Peyer's patch (tissue), 4 donors: Measurements from ENCODE around the gene PHGDH. TPM values are rescaled to one million over a fixed set of nuclear protein-coding genes. Genes with fewer than 3 reads are reported as not detected.
"Not testable (repeated sequence)": the region's sequence is repeated elsewhere in the genome, so short reads cannot be mapped to it uniquely, and the experiment has no call there.

Source experiments
- DNase-seq, 3 donors: peaks; one replicate each; pipeline ENCODE4 v3.0.0-alpha.2; 2017 to 2019
- H3K27ac ChIP-seq, 4 donors: fragments of 200-600 bp; sonication (generic); one replicate each; pipeline ENCODE4 v1.5.1; 2016 to 2019
- H3K27me3 ChIP-seq, 2 donors: fragments of 200-600 bp; sonication (generic); one replicate each; pipeline ENCODE4 v1.5.1; 2019
- H3K36me3 ChIP-seq, 3 donors: fragments of 200-600 bp; sonication (generic); one replicate each; pipeline ENCODE4 v1.5.1; 2016 to 2019
- H3K4me1 ChIP-seq, 4 donors: fragments of 200-600 bp; sonication (generic); one replicate each; pipeline ENCODE4 v1.5.1; 2016 to 2019
- H3K4me3 ChIP-seq, 4 donors: fragments of 200-600 bp; sonication (generic); 1 replicate in 3 of 4; 2 replicates in 1 of 4; pipeline ENCODE4 v1.5.1; 2016 to 2019; ENCODE audit warnings: mild to moderate bottlenecking in 1 of 4
- H3K9me3 ChIP-seq, 4 donors: fragments of 200-600 bp; sonication (generic); one replicate each; pipeline ENCODE4 v1.5.1; 2016 to 2019; ENCODE audit warnings: mild to moderate bottlenecking in 1 of 4
- CTCF ChIP-seq, 6 experiments: fragments of 450-650 bp in 4 of 6; fragments of 200-600 bp in 2 of 6; sonication (generic) in 1 of 6; IDR thresholded peaks; one replicate each; pipeline ENCODE4 v1.5.1; 2017 to 2019; ENCODE audit warnings: antibody characterized with exemption in 6 of 6, mild to moderate bottlenecking in 3 of 6, moderate library complexity in 1 of 6
- POLR2A ChIP-seq, 2 donors: fragments of 450-650 bp; IDR thresholded peaks; one replicate each; pipeline ENCODE4 v1.5.1; 2017; ENCODE audit warnings: antibody characterized with exemption in 2 of 2, mild to moderate bottlenecking in 2 of 2, moderate library complexity in 2 of 2
- total RNA-seq, 4 donors: library from RNA; depleted of rRNA; stranded (reverse); fragments of >200 nt; gene quantifications; one replicate each; pipeline ENCODE4 v1.1.0, GENCODE V29; 2016

Gene PHGDH
- total RNA-seq, 4 donors from 2014 or later = 2.8 to 19.0 (median 4.3) TPM

GRCh38 chr1:119701659-119702058 is 10.1 kb upstream of the PHGDH start:
- no peak overlapping the region for H3K27ac ChIP-seq
- no peak for DNase-seq

GRCh38 chr1:119702384-119702783 is 9.3 kb upstream of the PHGDH start:
- TF ChIP-seq CTCF (IDR thresholded peaks at IDR 0.05) (no peak), POLR2A (IDR thresholded peaks at IDR 0.05) (no peak)
- Histone ChIP-seq H3K4me3 (no peak overlapping the region), H3K36me3 (no peaks in the 10 kb centered on the region), H3K27me3 (no peaks in the 10 kb centered on the region), H3K27ac (no peak overlapping the region), H3K4me1 (no peaks in the 10 kb centered on the region), H3K9me3 (peaks cover 0 to 9% (median 4%) of the 10 kb centered on the region in 4 donors)
- DNase-seq = no peak

More at GRCh38 chr1:119701659-119702058, 10.1 kb upstream of the PHGDH start:
- H3K9me3 ChIP-seq = peaks cover 0 to 9% (median 4%) of the 10 kb centered on the region in 4 donors
- no peak overlapping the region for H3K4me3 ChIP-seq
- no peaks in the 10 kb centered on the region for H3K27me3 ChIP-seq
- H3K4me1 ChIP-seq = no peaks in the 10 kb centered on the region
- H3K36me3 ChIP-seq = no peaks in the 10 kb centered on the region
- TF ChIP-seq CTCF (IDR thresholded peaks at IDR 0.05) (no peak), POLR2A (IDR thresholded peaks at IDR 0.05) (no peak)

- H3K27ac ChIP-seq = no peak overlapping the region
- H3K4me3 ChIP-seq = no peak overlapping the region
- DNase-seq = no peak
- no peaks in the 10 kb centered on the region for H3K4me1 ChIP-seq
- H3K27me3 ChIP-seq = no peaks in the 10 kb centered on the region
- no peaks in the 10 kb centered on the region for H3K36me3 ChIP-seq
- H3K9me3 ChIP-seq = peaks cover 0 to 9% (median 4%) of the 10 kb centered on the region in 4 donors
- TF ChIP-seq POLR2A (IDR thresholded peaks at IDR 0.05) (no peak), CTCF (IDR thresholded peaks at IDR 0.05) (no peak)
Observed at GRCh38 chr1:119703666-119704450, 7.9 kb upstream of the PHGDH start.

GRCh38 chr1:119706599-119706998 is 5.1 kb upstream of the PHGDH start:
- not testable (repeated sequence) for H3K9me3 ChIP-seq, H3K4me3 ChIP-seq, H3K4me1 ChIP-seq, H3K27me3 ChIP-seq, H3K27ac ChIP-seq, DNase-seq, H3K36me3 ChIP-seq

GRCh38 chr1:119711356-119711803 is 354 bp upstream of the PHGDH start:
- H3K9me3 ChIP-seq, DNase-seq, H3K27me3 ChIP-seq, H3K36me3 ChIP-seq: not testable (repeated sequence)
- Histone ChIP-seq H3K4me1 (peaks cover 0 to 13% (median 2%) of the 10 kb centered on the region in 4 donors), H3K4me3 (peak overlapping the region; percentile 38 to 66 (median 52)), H3K27ac (peak overlapping the region in 1 of 4 donors; percentile 60)

- Histone ChIP-seq H3K27ac (peak overlapping the region in 3 of 4 donors; percentile 38 to 76 (median 60)), H3K4me1 (peaks cover 0 to 13% (median 2%) of the 10 kb centered on the region in 4 donors), H3K27me3 (no peaks in the 10 kb centered on the region), H3K9me3 (no peaks in the 10 kb centered on the region), H3K36me3 (no peaks in the 10 kb centered on the region), H3K4me3 (peak overlapping the region; percentile 38 to 66 (median 52))
- peak in 2 of 3 donors; percentile 56 for DNase-seq
- TF ChIP-seq POLR2A (IDR thresholded peaks at IDR 0.05) (no peak), CTCF (IDR thresholded peaks at IDR 0.05) (no peak)
Observed at GRCh38 chr1:119712342-119713038, 756 bp downstream of the PHGDH start.
